Measurements from ENCODE around the gene UTS2.

UTS2 gene

DNA sequence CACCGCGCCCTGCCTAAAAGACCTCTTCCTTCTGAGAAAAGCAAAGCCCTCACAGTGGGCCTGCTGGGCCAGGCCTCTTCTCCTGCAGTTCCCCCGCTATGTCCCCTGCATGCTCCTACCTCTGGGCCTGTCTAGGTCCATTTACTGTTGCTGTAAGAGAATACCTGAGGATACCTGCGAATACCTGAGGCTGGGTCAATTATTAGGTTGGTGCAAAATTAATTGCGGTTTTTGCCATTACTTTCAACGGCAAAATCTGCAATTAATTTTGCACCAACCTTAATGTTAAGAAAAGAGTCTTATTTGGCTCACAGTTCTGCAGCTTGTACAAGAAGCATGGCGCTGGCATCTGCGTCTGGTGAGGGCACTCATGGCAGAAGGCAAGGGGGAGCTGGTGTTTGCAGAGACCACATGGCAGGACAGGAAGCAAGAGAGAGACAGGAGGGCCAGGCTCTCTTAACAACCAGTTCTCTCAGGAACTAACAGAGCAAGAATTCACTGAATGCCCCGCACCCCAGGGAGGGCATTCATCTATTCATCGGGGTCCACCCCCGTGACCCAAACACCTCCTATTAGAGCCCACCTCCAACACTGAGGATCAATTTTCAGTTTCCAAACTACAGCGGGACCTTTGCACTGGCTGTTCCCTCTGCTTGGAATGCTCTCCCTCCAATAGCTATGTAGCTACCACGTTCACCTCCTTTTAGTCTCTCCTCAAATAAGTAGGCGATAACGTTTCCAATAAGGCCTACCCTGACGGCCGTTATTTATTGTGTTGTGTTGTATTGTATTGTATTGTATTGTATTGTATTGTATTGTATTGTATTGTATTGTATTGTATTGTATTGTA is 9.6 kb upstream of the UTS2 start:
- DNase-seq (ENCODE audit: low read depth) = no peak

DNA sequence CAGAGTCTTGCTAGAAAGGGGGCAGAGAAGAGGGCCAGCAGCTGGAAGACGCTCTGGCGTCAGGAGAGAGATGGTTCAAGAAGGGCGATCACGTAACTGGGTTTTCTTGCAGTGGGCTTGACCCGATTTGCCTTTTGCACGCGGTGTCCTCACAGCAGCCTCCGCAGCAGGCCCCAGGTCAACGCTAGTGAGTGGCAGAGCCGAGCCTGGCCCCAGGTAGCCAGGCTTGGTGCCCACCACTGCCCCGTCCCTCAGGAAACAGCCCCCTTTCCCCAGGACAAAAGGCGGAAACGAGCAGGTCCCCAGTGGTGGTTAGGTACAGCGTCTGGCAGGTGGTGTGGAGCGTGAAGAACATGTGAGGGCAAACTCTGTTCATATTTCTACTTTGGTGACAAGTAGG is 8.6 kb upstream of the UTS2 start:
- DNase-seq (ENCODE audit: low read depth) = no peak

DNA sequence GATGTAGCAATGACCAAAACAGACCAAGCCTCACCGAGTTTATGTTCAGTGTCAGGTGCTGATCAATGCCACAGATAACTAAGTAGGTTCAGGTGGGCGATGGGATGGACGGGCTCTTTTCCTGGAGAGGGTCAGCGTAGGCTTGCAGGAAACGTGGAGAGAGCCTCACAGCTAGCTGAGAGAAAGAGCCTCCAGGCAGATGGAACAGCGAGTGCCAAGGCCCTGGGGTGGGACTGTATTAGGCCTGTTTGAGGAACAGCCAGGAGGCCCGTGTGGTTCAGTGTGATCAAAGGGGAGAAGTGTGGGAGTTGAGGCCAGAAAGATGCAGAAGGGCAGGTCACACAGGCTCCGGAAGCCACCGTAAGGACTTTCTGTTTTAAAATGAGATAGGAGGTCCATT is 7.3 kb upstream of the UTS2 start:
- DNase-seq (ENCODE audit: low read depth) = no peak

DNA sequence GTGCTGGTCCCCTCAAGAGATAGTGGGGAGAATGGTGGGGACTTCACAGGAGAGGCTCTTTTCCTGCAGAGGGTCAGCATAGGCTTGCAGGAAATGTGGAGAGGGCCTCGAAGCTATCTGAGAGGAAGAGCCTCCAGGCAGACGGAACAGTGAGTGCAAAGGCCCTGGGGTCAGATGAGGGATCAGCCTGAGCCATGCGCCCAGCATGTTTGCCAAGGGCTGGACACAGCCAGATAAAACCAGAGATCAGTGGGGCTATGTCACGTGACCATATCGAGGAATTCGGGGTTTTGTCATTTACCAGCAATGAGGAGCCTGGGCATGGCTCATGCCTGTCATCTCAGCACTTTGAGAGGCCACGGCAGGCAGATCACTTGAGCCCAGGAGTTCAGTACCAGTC is 6.5 kb upstream of the UTS2 start:
- no peak for DNase-seq (ENCODE audit: low read depth)

DNA sequence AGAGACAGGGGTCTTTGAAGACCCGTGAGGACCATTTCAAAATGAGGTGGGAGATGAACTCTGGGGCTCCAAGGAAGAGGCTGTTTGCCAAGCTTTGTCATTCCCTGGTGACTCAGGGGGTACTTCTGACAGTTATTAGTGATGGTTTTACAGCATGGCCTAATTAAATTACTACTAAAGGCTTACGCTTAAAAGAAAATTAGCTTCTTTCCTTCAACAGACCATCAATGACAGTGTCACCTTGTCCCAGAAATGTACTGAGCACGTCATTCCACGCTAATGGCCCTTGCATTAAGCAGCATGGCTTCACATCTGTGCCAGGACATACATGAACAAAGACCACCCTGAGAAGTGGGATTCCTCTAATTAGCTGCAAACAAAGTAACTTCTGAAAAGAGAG is 5.1 kb upstream of the UTS2 start:
- no peak for DNase-seq (ENCODE audit: low read depth)

DNA sequence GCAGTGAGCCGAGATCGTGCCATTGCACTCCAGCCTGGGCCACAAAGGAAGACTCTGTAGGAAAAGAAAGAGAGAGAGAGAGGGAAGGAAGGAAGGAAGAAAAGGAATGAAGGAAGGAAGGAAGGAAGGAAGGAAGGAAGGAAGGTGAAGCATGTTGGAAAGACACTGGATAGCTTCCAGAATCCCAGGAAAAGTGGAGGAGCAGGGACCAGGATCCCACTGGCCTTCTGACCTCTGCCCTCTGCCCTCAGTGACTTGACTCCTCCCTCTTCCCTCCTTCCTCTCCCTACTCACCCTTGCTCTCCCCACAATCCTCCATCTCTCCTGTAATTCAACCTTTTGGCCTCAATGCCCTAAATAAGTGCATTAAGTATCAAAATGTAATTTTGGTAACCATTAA is 4.1 kb upstream of the UTS2 start:
- no peak for DNase-seq (ENCODE audit: low read depth)

DNA sequence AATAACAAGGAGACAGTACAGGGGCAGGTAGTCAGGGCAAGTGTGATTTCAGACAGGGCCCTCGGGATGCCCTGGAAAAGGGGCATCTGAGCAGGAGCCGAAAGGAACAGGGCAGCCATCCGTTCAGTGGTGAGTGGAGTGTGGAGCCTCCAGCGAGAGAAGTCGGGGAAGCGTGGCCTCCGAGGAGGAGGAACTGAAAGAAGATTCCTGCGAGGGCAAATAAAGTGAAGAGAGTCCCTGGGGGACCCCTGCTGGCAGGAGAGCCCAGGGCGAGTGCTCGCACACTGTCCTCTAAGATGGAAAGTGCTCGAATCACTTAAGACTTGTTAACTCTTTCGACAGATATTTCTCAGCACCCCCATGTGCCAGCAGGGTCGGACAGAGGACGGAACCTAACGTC is 3.5 kb upstream of the UTS2 start:
- no peak for DNase-seq (ENCODE audit: low read depth)

DNA sequence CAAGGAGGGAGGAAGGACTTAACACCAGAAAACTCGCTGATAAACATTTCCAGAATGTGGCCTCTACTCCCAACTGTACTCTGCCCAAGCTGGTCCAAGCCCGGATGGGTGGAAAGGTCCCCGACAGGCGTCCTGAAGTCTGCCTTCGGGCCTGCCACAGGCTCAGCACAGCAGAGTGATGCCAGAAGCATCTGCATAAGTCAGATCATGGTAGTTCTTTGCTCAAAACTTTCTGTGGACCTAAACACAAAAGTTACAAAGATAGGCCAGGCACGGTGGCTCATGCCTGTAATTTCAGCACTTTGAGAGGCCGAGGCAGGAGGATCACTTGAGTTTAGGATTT is 790 bp upstream of the UTS2 start:
- no peak for DNase-seq (ENCODE audit: low read depth)

DNA sequence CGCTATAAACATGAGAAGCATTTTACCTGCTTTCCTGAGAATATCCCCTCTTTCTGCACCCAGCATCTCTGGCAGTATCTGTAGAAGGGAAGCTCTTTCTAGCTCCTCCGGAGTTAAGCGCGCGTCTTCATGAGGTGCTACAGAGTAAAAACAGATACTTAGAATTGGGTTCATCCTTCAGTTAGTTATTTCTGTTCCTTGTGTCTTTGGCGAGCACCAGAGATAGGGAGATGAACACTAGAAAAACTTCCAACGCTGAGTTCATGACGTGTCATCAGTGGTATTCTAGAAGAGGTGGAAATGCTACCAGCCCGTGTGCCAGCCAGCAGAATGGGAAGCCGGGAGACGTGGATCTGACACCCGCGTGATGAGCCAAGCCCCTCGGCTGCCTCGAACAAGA is 2.1 kb downstream of the UTS2 start:
- DNase-seq (ENCODE audit: low read depth) = no peak

DNA sequence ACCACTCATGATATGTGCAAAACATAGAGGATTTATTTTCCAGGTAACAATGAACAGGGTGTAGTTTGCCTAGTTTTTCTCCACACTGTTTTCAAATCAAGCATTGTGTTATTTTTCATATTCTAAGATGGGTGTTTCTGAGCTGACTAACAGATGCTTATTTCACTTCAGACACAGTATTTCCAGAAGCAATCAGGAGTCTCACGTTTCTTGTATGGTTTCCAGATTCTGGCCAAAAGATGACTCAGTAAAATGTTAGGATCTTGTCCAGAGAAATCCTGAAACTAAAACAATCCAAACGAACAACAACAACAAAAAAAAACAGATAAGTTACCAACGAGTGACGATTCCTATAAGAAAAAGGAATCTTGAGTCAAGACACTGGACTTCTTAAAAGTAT is 5.3 kb downstream of the UTS2 start:
- no peak for DNase-seq (ENCODE audit: low read depth)

DNA sequence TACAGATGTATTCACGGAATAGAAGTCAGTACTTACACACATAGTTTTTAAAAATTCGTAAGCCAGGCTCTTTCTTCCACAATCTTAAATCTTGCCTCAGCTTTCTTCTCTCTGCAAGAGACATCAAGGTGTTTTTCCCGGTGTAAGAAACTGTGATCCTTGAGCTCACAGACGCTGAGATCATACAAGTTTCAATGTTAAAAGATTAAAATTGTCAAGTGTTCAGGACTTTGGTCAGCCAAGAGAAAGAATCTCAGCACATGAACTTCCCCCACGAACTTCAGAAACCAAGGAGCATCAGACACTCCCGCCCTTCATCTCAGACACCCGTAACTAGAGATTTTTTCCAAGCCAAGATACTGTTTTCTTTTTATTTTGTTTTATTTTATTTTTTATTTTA is 6.2 kb downstream of the UTS2 start:
- no peak for DNase-seq (ENCODE audit: low read depth)

DNA sequence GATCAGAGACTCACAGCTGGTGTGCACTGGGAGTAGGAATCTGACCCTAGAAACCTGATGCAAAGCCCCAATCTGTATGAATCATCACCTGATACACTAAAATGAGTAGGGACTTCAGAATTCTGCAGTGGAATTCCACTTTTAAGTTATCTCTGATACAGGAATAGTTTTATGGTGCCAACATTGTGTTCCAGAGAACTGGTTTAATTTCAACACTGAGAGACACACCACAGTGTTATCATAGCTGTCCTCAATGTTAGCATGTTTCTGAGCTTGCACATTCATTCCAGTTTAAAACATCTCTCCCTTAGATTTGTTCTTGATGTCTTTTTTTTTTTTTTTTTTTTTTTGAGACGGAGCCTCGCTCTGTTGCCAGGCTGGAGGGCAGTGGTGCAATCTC is 7.1 kb downstream of the UTS2 start:
- no peak for DNase-seq (ENCODE audit: low read depth)

DNA sequence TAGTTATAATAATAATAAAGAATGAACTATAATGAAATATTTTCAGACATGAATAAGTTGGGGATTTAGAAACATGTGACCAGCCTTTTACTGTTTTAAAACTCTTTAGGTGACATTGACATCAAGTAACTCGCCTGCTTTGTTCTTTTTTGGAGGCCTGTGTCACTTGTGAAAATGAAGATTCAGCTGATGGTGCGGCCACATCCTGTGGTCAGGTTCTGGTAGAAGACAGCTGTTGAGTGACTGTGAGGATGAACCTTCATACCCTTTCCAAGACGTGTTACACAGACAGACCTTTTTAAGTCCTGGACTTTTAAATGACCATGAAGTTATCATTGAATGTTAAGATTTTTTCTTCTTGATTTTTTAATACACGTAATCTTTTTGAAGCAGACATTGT is 10.3 kb downstream of the UTS2 start:
- no peak for DNase-seq (ENCODE audit: low read depth)

DNA sequence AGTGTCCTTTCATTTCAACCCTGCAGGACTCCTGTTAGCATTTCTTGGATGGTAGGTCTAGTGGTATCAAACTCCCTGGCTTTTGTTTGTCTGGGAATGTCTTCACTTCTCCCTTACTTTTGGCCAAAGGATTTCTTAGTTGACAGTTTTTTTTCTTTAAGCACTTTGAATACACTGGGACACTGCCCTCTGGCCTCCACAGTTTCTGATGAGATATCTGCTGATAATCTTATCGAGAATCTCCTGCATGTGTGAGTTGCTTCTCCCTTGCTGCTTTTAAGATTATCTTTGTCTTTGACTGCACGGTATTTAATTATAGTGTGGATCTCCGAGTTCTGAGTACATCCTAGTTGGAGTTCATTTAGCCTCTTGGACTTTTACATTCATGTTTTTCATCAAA is 13.3 kb downstream of the UTS2 start:
- DNase-seq (ENCODE audit: low read depth) = no peak

DNA sequence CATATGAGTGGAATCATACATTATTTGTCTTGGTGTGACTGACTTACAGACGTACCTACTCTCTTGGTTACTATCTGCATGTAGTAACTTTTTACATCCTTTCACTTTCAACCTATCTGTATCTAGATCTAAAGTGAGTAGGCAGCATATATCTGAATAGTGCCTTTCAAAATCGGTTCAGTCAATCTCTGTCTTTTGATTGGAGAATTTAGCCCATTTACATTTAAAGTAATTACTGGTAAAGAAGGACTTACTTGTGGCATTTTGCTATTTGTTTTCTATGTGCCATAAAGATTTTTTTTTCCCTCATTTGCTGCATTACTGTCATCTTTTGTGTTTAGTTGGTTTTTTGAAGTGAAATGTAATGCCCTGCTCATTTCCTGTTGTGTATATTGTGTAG is 14.2 kb downstream of the UTS2 start:
- DNase-seq (ENCODE audit: low read depth) = no peak

DNA sequence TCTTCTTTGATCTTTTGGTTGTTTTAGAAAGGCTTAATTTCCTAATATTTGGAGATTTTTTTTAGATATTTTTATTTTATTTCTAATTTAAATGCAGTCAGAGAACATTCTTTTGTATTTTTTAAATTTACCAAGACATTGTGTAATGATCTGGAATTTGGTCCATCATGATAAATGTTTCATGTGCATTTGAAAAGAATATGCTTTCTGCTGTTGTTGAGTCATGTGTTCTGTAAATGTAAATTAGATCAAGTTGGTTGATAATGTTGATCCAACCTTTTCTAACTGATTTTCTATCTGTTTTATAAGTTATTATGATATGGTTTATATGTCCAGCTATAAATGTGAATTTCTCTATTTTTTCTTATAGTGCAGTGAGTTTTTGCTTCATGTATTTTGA is 19.8 kb downstream of the UTS2 start:
- DNase-seq (ENCODE audit: low read depth) = no peak

DNA sequence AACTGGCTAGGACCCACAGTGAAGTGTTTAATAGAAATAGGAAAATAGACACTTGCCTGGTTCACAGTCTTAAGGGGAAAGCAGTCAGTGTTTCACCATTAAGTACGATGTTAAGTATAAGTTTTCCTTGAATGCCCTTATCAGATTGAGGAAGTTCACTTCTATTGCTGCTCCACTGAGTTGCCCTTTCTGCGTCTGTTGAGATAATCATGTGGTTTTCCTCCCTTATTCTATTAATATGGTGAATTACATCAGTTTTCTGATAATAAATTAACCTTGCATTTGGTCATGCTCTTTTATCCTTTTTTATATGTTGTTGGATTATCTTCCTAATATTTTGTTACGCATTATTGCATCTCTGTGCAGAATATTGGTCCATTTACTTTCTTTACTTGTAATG is 21.4 kb downstream of the UTS2 start:
- DNase-seq (ENCODE audit: low read depth) = no peak

DNA sequence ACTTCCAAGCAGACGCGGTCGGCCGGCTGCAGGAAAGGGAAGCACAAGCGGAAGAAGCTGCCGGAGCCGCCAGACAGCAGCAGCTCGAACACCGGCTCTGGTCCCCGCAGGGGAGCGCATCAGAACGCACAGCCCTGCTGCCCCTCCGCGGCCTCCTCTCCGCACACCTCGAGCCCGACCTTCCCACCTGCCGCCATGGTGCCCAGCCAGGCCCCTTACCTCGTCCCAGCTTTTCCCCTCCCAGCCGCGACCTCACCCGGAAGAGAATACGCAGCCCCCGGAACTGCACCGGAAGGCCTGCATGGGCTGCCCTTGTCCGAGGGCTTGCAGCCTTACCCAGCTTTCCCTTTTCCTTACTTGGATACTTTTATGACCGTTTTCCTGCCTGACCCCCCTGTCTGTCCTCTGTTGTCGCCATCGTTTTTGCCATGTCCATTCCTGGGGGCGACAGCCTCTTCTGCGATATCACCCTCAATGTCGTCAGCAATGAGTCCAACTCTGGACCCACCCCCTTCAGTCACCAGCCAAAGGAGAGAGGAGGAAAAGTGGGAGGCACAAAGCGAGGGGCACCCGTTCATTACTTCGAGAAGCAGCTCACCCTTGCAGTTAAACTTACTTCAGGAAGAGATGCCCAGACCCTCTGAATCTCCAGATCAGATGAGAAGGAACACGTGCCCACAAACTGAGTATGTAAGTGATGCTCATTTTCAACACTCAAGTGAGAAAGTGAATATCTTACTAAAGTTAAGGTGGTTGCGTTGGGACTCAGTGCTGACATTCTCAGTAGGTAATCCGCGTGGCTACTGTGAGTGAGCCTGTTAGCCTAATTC is 25.5 kb downstream of the UTS2 start:
- no peak for DNase-seq (ENCODE audit: low read depth)

DNA sequence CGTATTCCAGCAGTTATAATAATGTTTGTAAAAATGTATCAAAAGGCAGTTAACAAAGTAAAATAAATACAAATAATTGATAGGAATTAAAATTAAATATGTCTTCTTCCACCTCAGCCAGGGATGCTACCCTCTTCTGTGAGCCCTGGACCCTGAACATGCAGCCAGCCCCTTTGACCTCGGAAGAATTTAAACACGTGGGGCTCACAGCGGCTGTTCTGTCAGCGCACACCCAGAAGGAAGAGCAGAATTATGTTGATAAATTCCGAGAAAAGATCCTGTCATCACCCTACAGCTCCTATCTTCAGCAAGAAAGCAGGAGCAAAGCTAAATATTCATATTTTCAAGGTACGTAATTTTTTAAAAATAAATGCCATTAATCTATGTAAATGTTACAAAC is 26.5 kb downstream of the UTS2 start:
- DNase-seq (ENCODE audit: low read depth) = no peak

DNA sequence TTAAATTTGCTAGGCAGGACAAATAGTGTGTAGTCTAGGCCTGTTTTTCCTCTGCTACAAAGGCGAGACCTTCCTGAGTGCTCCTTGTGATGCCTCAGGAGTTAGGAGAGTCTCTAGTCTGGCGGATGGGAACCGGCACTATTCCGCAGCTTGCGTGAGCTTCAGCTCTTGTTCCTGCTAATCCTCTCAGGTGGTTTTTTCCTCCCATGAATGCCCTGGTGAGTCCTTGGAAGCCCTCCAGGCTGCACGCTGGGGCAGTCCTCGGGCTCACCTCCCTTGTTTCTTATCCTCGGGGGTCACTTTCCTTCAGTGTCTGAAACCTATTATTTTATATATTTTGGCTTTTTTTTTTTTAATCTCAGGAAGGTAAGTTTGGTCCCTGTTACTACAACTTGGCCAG is 28.2 kb downstream of the UTS2 start:
- DNase-seq (ENCODE audit: low read depth) = no peak

DNA sequence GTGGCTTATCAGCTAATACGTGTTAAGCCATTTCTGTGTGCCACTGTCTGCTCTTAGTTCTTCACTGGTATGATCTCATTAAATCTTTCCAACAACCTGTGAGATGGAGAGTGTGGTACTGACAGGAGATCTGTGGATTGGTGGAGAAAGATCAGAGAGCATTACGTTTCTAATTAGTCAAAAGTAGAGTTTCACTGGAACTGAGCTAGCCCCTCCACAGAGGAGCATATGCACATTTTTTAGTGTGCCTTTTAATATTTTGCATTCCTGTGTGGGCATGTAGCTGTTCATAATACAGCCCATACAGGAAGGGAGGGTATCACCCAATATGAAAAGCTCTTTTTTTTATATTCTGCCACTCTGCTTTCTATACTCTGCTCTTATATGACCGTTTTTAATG is 31.6 kb downstream of the UTS2 start:
- DNase-seq (ENCODE audit: low read depth) = no peak

DNA sequence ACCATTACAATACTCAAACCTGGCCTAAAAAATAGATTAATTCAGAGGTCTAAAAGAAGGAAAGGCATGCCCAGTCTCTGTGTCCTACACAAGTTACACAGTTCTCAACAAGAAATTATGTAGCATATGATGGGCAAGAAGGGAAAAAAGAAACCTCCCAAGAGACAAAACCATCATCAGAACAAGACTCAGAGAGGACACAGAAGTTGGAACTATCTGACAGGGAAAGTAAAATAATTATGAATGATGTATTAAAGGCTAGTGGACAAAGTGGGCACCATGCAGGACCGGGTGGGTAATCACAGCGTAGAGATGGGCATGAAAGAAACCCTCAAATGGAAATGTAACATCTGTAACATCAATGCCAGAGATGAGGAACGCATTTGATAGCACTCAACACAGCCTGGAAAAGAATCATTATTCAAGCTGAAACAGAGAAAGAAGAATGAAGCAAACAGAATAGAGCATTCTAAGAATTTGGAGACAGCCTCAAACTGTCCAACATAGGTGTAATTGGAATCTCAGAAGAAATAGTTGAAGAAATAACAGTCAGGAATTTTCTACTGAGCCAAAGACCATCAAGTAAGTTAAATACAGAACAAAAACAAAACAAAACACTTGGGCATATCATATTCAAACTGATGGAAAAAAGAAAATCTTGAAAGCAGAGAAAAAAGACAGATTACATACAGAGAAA is 39.0 kb downstream of the UTS2 start:
- DNase-seq (ENCODE audit: low read depth) = no peak

DNA sequence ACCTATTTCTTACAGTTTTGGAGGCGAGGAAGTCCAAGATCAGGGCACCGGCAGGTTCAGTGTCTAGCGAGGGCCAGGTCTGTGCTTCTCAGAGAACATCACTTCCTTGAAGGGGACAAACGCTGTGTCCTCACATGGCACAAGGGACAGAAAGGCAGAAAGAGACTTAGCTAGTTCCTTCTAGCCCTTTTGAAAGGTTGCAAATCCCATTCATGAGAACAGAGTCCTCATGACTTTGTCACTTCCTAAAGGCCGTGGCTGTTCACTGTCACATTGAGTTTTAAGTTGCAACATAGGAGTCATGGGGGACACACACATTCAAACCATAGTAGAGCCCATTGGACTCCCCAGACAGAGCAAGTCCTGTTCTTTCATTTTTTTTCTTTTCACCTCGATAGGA is 41.4 kb downstream of the UTS2 start:
- DNase-seq (ENCODE audit: low read depth) = no peak

All from stimulated activated CD8-positive, alpha-beta memory T cell treated with anti-CD3 and anti-CD28 coated beads, Interleukin-15, amount 100 ng/mL, for 1 hour (primary cell).